ENCODE measurements around the gene PRMT1. TPM values are rescaled to one million over a fixed set of nuclear protein-coding genes. Genes with fewer than 3 reads are reported as not detected.

PRMT1 gene
- total RNA-seq, 1 experiment from 2014 or later: 629 TPM

GRCh38 chr19:49651029-49651819, 25.8 kb upstream of the PRMT1 start:
- no peak for DNase-seq (ENCODE audit: low spot score)

- DNase-seq (ENCODE audit: low spot score): no peak
Measured at GRCh38 chr19:49651820-49652550, 25.1 kb upstream of the PRMT1 start.

- no peak for DNase-seq (ENCODE audit: low spot score)
Measured at GRCh38 chr19:49652551-49653465, 24.3 kb upstream of the PRMT1 start.

GRCh38 chr19:49653466-49653806, 23.6 kb upstream of the PRMT1 start:
- no peak for DNase-seq (ENCODE audit: low spot score)

- DNase-seq (ENCODE audit: low spot score): no peak
Measured at GRCh38 chr19:49654581-49654980, 22.5 kb upstream of the PRMT1 start.

GRCh38 chr19:49655570-49656455, 21.3 kb upstream of the PRMT1 start:
- no peak for DNase-seq (ENCODE audit: low spot score)

GRCh38 chr19:49656456-49657109, 20.5 kb upstream of the PRMT1 start:
- no peak for DNase-seq (ENCODE audit: low spot score)

- DNase-seq (ENCODE audit: low spot score): no peak
Measured at GRCh38 chr19:49657493-49658138, 19.5 kb upstream of the PRMT1 start.

GRCh38 chr19:49658139-49658517, 18.9 kb upstream of the PRMT1 start:
- DNase-seq (ENCODE audit: low spot score): no peak

- no peak for DNase-seq (ENCODE audit: low spot score)
Measured at GRCh38 chr19:49658566-49659442, 18.3 kb upstream of the PRMT1 start.

GRCh38 chr19:49660338-49660961, 16.6 kb upstream of the PRMT1 start:
- no peak for DNase-seq (ENCODE audit: low spot score)

- DNase-seq (ENCODE audit: low spot score): no peak
Measured at GRCh38 chr19:49662011-49662410, 15.1 kb upstream of the PRMT1 start.

GRCh38 chr19:49663224-49663623, 13.8 kb upstream of the PRMT1 start:
- DNase-seq (ENCODE audit: low spot score): no peak

- DNase-seq (ENCODE audit: low spot score): peak; percentile 93
Measured at GRCh38 chr19:49664171-49665035, 12.7 kb upstream of the PRMT1 start.

GRCh38 chr19:49665036-49665350, 12.1 kb upstream of the PRMT1 start:
- DNase-seq (ENCODE audit: low spot score): no peak

- DNase-seq (ENCODE audit: low spot score): peak; percentile 96
Measured at GRCh38 chr19:49665351-49666119, 11.5 kb upstream of the PRMT1 start, which contains the start of the genes BCL2L12 and IRF3. TSS of gene BCL2L12 (plus strand) at chr19:49665933. CDS start at chr19:49666693, 760 bp downstream. TSS of gene IRF3 (minus strand) at chr19:49665857. CDS start at chr19:49664838, 1,019 bp downstream.

- DNase-seq (ENCODE audit: low spot score): no peak
Measured at GRCh38 chr19:49666120-49666444, 11.0 kb upstream of the PRMT1 start.

All from H4 (cell line).